HEK293T (cell line): ENCODE results near the gene DLG5.

Source experiments
- CTCF ChIA-PET: fragments of 350-600 bp; formaldehyde crosslinking; extraction: SDS; loops from one replicate; lab custom pipeline; 2021; ENCODE audit warnings: antibody characterized with exemption, inconsistent platforms; lab: Yijun Ruan, JAX
- POLR2A ChIA-PET: fragments of 350-600 bp; formaldehyde crosslinking; extraction: SDS; loops from one replicate; lab custom pipeline; 2020; ENCODE audit warnings: antibody characterized with exemption, inconsistent platforms; lab: Yijun Ruan, JAX
- DNase-seq: peaks from one replicate; pipeline ENCODE4 v3.0.0; 2012; ENCODE audit warnings: mixed read lengths; ENCODE audit errors: extremely low spot score
- ARNT ChIP-seq: fragments of 450-650 bp; IDR thresholded peaks from 2 replicates; pipeline ENCODE4 v1.6.1; 2017; ENCODE audit warnings: mild to moderate bottlenecking
- BHLHE40 ChIP-seq: fragments of 450-650 bp; IDR thresholded peaks from 2 replicates; pipeline ENCODE4 v1.6.1; 2016; ENCODE audit warnings: mild to moderate bottlenecking, moderate library complexity, borderline replicate concordance
- CTBP1 ChIP-seq: fragments of 450-650 bp; IDR thresholded peaks from 2 replicates; pipeline ENCODE4 v1.6.1; 2016; ENCODE audit warnings: borderline replicate concordance
- ELF4 ChIP-seq: fragments of 450-650 bp; IDR thresholded peaks from 2 replicates; pipeline ENCODE4 v1.6.1; 2017; ENCODE audit warnings: antibody characterized with exemption
- FOXA1 ChIP-seq: fragments of 450-650 bp; IDR thresholded peaks from 2 replicates; pipeline ENCODE4 v1.6.1; 2016; ENCODE audit warnings: mild to moderate bottlenecking
- FOXK2 ChIP-seq: fragments of 450-650 bp; IDR thresholded peaks from 2 replicates; pipeline ENCODE4 v1.6.1; 2016; ENCODE audit warnings: mild to moderate bottlenecking
- FOXM1 ChIP-seq: fragments of 450-650 bp; IDR thresholded peaks from 2 replicates; pipeline ENCODE4 v1.6.1; 2017; ENCODE audit warnings: mild to moderate bottlenecking, borderline replicate concordance
- HDGF ChIP-seq: fragments of 450-650 bp; IDR thresholded peaks from 2 replicates; pipeline ENCODE4 v1.6.1; 2017; ENCODE audit warnings: antibody characterized with exemption, borderline replicate concordance
- L3MBTL2 ChIP-seq: fragments of 450-650 bp; conservative IDR thresholded peaks from 2 replicates; pipeline ENCODE4 v1.6.1; 2016; ENCODE audit warnings: mild to moderate bottlenecking
- LEF1 ChIP-seq: fragments of 450-650 bp; IDR thresholded peaks from 2 replicates; pipeline ENCODE4 v1.6.1; 2017; ENCODE audit warnings: mild to moderate bottlenecking, borderline replicate concordance
- NFRKB ChIP-seq: fragments of 450-650 bp; IDR thresholded peaks from 2 replicates; pipeline ENCODE4 v1.6.1; 2016; ENCODE audit warnings: mild to moderate bottlenecking, moderate library complexity
- SP1 ChIP-seq: fragments of 450-650 bp; IDR thresholded peaks from 2 replicates; pipeline ENCODE4 v1.6.1; 2017
- SUZ12 ChIP-seq: fragments of 450-650 bp; IDR thresholded peaks from 2 replicates; pipeline ENCODE4 v1.6.1; 2016; ENCODE audit warnings: mild to moderate bottlenecking
- TARDBP ChIP-seq: fragments of 450-650 bp; IDR thresholded peaks from 2 replicates; pipeline ENCODE4 v1.6.1; 2016
- ZNF384 ChIP-seq: fragments of 450-650 bp; IDR thresholded peaks from 2 replicates; pipeline ENCODE4 v1.6.1; 2016
- TF ChIP-seq, protein P1 (sequence below): fragments of 450-650 bp; IDR thresholded peaks from 2 replicates; pipeline ENCODE4 v1.6.1; 2016

DLG5 gene

GRCh38 chr10:77905086-77905748 lies 21.3 kb downstream of the DLG5 start:
- ChIA-PET CTCF (no interaction called here), POLR2A (no interaction called here)
- DNase-seq: no peak
- TF ChIP-seq ELF4 (no peak), NFRKB (no peak), FOXK2 (no peak), SP1 (no peak), HDGF (no peak), CTBP1 (no peak)

- TF ChIP-seq HDGF (no peak), SUZ12 (no peak), LEF1 (no peak), ELF4 (no peak)
- ChIA-PET CTCF (no interaction called here), POLR2A (no interaction called here)
- no peak for DNase-seq
These were observed 22.3 kb downstream of the DLG5 start for GRCh38 chr10:77904100-77904840.

GRCh38 chr10:77902159-77902558 lies 24.4 kb downstream of the DLG5 start:
- CTCF ChIA-PET: no interaction called here
- no peak for DNase-seq
- no peak for TF ChIP-seq TARDBP
- TF ChIP-seq BHLHE40: no peak
- TF ChIP-seq SUZ12: no peak
- no peak for TF ChIP-seq L3MBTL2
- TF ChIP-seq HDGF: no peak
- no peak for TF ChIP-seq LEF1
- TF ChIP-seq NFRKB: no peak
- no peak for TF ChIP-seq FOXM1
- no peak for TF ChIP-seq SP1
- no peak for TF ChIP-seq CTBP1
- no peak for TF ChIP-seq ARNT
- TF ChIP-seq FOXK2: no peak
- TF ChIP-seq, protein P1, sequence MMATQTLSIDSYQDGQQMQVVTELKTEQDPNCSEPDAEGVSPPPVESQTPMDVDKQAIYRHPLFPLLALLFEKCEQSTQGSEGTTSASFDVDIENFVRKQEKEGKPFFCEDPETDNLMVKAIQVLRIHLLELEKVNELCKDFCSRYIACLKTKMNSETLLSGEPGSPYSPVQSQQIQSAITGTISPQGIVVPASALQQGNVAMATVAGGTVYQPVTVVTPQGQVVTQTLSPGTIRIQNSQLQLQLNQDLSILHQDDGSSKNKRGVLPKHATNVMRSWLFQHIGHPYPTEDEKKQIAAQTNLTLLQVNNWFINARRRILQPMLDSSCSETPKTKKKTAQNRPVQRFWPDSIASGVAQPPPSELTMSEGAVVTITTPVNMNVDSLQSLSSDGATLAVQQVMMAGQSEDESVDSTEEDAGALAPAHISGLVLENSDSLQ: no peak
- TF ChIP-seq ELF4: no peak
- no peak for TF ChIP-seq FOXA1
- TF ChIP-seq ZNF384: no peak
- POLR2A ChIA-PET: no interaction called here

GRCh38 chr10:77901743-77902142 lies 24.8 kb downstream of the DLG5 start:
- TF ChIP-seq FOXK2: no peak
- TF ChIP-seq FOXA1: no peak
- no peak for TF ChIP-seq TARDBP
- TF ChIP-seq, protein P1: no peak
- no peak for TF ChIP-seq ZNF384
- TF ChIP-seq FOXM1: no peak
- no peak for TF ChIP-seq LEF1
- TF ChIP-seq SUZ12: no peak
- no peak for TF ChIP-seq NFRKB
- no peak for TF ChIP-seq ELF4
- ChIA-PET POLR2A (no interaction called here), CTCF (no interaction called here)
- no peak for DNase-seq

GRCh38 chr10:77899690-77900089 lies 26.9 kb downstream of the DLG5 start:
- TF ChIP-seq L3MBTL2 (no peak), FOXK2 (no peak), CTBP1 (no peak), FOXM1 (no peak), NFRKB (no peak), ZNF384 (no peak), BHLHE40 (no peak), TARDBP (no peak), LEF1 (no peak), ARNT (no peak), FOXA1 (no peak), HDGF (no peak), ELF4 (no peak), SUZ12 (no peak)
- TF ChIP-seq, protein P1: no peak
- no peak for DNase-seq
- CTCF ChIA-PET: no interaction called here
- POLR2A ChIA-PET: no interaction called here

DNA sequence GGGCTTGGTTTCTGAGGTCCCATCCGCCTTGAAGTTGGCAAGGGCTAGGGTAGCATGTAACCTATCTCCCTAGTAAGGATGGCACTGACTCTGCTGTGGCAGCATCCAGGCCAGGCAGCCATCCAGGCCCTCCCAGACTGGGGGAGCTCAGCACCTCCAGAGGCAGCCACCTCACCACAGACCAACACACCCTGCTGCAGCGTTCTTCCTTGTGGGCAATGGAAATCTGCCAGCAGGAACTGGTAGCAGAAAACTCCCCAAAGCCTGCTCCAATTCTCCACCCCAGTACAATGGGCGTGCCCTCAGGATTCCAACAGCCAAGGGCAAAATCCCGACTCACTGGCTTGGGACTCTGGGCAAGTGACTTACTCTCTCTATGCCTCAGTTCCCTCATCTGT lies 27.5 kb downstream of the DLG5 start:
- TF ChIP-seq, protein P1: no peak
- TF ChIP-seq SP1 (no peak), ZNF384 (no peak), HDGF (no peak), ARNT (no peak), FOXM1 (no peak), BHLHE40 (no peak), FOXK2 (no peak), ELF4 (no peak), LEF1 (no peak), FOXA1 (no peak), SUZ12 (no peak), CTBP1 (no peak)
- DNase-seq: no peak
- ChIA-PET CTCF (interaction anchor here (0.7 to 1.1 kb wide), 2 partner anchors 10 to 75 kb away, joined by 3 to 7 read pairs; no protein-coding TSS in a partner anchor), POLR2A (no interaction called here)
